Vagina (tissue), 2 donors: ENCODE results near the gene ITPR1. TPM values are rescaled to one million over a fixed set of nuclear protein-coding genes. Genes with fewer than 3 reads are reported as not detected.

Experiments
- DNase-seq, 2 donors: peaks; one replicate each; pipeline ENCODE4 v3.0.0-alpha.2; 2017; ENCODE audit errors: extremely low spot score in 2 of 2
- H3K27ac ChIP-seq: fragments of 200-600 bp; sonication (generic); one replicate; pipeline ENCODE4 v1.5.1; 2019
- H3K27me3 ChIP-seq: fragments of 200-600 bp; sonication (generic); one replicate; pipeline ENCODE4 v1.5.1; 2019
- H3K36me3 ChIP-seq, 2 donors: fragments of 200-600 bp; sonication (generic); one replicate each; pipeline ENCODE4 v1.5.1; 2017 to 2019
- H3K4me1 ChIP-seq: fragments of 200-600 bp; sonication (generic); one replicate; pipeline ENCODE4 v1.5.1; 2019
- H3K4me3 ChIP-seq, 2 donors: fragments of 200-600 bp; sonication (generic); 1 replicate in 1 of 2; 2 replicates in 1 of 2; pipeline ENCODE4 v1.5.1; 2016 to 2019
- H3K9me3 ChIP-seq: fragments of 200-600 bp; sonication (generic); one replicate; pipeline ENCODE4 v1.5.1; 2019
- POLR2A ChIP-seq, 2 donors: fragments of 450-650 bp; IDR thresholded peaks; one replicate each; pipeline ENCODE4 v1.6.1; 2017; ENCODE audit warnings: antibody characterized with exemption in 2 of 2, mild to moderate bottlenecking in 2 of 2, moderate library complexity in 2 of 2
- POLR2AphosphoS5 ChIP-seq, 2 donors: sonication (generic); formaldehyde crosslinking; IDR thresholded peaks; one replicate each; pipeline ENCODE4 v1.9.0; 2017; ENCODE audit warnings: antibody characterized with exemption in 2 of 2, mild to moderate bottlenecking in 2 of 2, low read depth in 1 of 2; ENCODE audit not compliant: insufficient read depth in 1 of 2
- intact Hi-C: fragments of 100-400 bp; cut with DNase I; formaldehyde crosslinking; loops from one replicate; pipeline ENCODE4 v1.15.1; 2023
- total RNA-seq: library from RNA; depleted of rRNA; stranded (reverse); fragments of >200 nt; gene quantifications from one replicate; pipeline ENCODE4 v1.2.3, GENCODE V29; 2016
- TF ChIP-seq, protein P1 (sequence below), 3 experiments: fragments of 450-650 bp in 2 of 3; fragments of 200-600 bp in 1 of 3; sonication (generic) in 1 of 3; IDR thresholded peaks; one replicate each; pipeline ENCODE4 v1.5.1; 2017 to 2019; ENCODE audit warnings: antibody characterized with exemption in 3 of 3, mild to moderate bottlenecking in 2 of 3, moderate library complexity in 2 of 3

The ITPR1 gene
- total RNA-seq, 1 donor from 2014 or later, result 108 TPM

DNA sequence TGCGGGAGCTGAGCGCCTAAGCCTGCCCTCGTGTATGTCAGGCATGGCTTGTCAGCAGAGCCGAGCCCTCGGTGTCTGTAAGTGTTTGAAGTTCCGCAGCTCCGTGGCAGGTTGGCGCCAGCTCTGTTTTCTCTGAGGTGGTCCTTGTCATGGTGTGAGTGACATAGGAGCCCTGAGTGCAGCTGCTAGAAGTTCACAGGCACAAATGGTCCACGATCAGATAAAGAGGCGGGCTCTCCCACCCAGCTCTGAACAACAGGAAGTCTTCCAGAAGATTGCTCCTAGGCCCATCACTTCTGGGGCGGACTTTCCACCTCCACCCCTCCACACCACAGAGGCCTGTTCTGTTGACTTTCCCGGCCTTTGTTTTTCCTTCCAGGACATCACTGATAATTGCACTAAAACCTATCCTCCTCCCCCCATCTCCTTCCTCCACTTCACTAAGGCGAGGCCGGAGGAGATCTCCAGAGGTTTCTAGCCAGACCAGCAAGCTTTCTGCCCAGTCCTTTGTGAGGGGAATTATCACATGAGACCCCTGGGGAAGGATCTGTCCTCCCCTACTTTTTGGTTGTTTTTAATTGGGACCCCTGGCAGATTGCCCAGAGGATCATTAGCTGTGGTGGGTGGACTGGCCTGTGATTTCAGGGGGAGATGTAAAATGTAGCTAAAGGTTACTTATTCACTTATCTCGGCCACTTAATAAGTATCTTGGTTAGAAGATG is 19.9 kb downstream of the ITPR1 start:
- Histone ChIP-seq H3K9me3 (no peaks in the 10 kb centered on the region), H3K4me3 (no peak overlapping the region), H3K36me3 (no peaks in the 10 kb centered on the region), H3K27me3 (no peaks in the 10 kb centered on the region), H3K4me1 (peaks cover 4% of the 10 kb centered on the region), H3K27ac (no peak overlapping the region)
- TF ChIP-seq, protein P1, sequence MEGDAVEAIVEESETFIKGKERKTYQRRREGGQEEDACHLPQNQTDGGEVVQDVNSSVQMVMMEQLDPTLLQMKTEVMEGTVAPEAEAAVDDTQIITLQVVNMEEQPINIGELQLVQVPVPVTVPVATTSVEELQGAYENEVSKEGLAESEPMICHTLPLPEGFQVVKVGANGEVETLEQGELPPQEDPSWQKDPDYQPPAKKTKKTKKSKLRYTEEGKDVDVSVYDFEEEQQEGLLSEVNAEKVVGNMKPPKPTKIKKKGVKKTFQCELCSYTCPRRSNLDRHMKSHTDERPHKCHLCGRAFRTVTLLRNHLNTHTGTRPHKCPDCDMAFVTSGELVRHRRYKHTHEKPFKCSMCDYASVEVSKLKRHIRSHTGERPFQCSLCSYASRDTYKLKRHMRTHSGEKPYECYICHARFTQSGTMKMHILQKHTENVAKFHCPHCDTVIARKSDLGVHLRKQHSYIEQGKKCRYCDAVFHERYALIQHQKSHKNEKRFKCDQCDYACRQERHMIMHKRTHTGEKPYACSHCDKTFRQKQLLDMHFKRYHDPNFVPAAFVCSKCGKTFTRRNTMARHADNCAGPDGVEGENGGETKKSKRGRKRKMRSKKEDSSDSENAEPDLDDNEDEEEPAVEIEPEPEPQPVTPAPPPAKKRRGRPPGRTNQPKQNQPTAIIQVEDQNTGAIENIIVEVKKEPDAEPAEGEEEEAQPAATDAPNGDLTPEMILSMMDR (IDR thresholded peaks at IDR 0.05), result no peak
- no peak for TF ChIP-seq POLR2A (IDR thresholded peaks at IDR 0.05)
- TF ChIP-seq POLR2AphosphoS5 (IDR thresholded peaks at IDR 0.05; ENCODE audit: insufficient read depth in 1 of 2, low read depth in 1 of 2), result no peak
- intact Hi-C loops, result no loop called here
- no peak for DNase-seq

DNA sequence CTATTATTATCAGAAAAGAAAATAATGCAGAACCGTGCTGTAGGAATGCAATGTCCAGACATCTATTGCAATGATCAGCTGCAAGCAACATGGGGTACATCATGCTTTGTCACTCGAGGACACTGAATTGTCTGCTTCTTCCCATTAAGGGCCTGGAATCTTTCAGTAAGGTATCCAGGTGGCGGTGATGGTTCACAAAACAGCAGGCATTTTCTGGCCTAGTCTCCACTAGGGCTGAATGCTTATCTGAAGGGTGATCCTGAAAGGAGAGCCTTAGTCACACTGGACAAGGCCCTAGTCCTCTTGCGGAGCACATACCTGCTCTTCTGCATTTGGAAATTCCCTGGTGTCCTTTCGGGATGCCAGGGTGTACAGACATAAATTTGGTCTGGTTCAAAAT is 21.2 kb downstream of the ITPR1 start:
- Histone ChIP-seq H3K27ac (no peak overlapping the region), H3K4me1 (peaks cover 4% of the 10 kb centered on the region), H3K36me3 (no peaks in the 10 kb centered on the region), H3K4me3 (no peak overlapping the region), H3K27me3 (no peaks in the 10 kb centered on the region), H3K9me3 (no peaks in the 10 kb centered on the region)
- no peak for TF ChIP-seq POLR2A (IDR thresholded peaks at IDR 0.05)
- TF ChIP-seq, protein P1 (IDR thresholded peaks at IDR 0.05), result no peak
- TF ChIP-seq POLR2AphosphoS5 (IDR thresholded peaks at IDR 0.05; ENCODE audit: insufficient read depth in 1 of 2, low read depth in 1 of 2), result no peak
- DNase-seq, result no peak
- intact Hi-C loops, result no loop called here

DNA sequence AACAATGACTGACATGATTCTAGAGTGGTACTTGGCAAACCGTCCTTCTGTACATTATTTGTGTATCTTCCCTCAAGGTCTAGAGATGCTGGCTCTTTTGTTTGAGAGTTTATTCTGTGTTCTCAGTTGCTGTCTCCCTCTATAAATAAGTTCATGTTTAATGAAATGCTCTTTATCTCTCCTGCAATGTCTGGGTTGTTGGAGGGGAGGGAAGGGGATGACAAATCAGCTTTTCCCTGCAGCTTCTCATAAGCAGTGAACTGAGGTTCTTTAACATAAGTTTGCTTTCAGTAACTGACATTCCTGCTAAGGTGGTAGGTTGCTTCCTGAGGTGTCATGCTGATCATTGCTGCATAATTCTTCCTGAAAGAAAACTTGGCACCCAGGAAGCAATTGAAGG is 21.8 kb downstream of the ITPR1 start:
- H3K27me3 ChIP-seq, result no peaks in the 10 kb centered on the region
- H3K4me3 ChIP-seq, result no peak overlapping the region
- H3K9me3 ChIP-seq, result no peaks in the 10 kb centered on the region
- TF ChIP-seq POLR2AphosphoS5 (IDR thresholded peaks at IDR 0.05; ENCODE audit: insufficient read depth in 1 of 2, low read depth in 1 of 2), result no peak
- TF ChIP-seq POLR2A (IDR thresholded peaks at IDR 0.05), result no peak
- TF ChIP-seq, protein P1 (IDR thresholded peaks at IDR 0.05), result no peak
- no peaks in the 10 kb centered on the region for H3K36me3 ChIP-seq
- no peak for DNase-seq
- no peak overlapping the region for H3K27ac ChIP-seq
- peaks cover 4% of the 10 kb centered on the region for H3K4me1 ChIP-seq
- intact Hi-C loops, result no loop called here

DNA sequence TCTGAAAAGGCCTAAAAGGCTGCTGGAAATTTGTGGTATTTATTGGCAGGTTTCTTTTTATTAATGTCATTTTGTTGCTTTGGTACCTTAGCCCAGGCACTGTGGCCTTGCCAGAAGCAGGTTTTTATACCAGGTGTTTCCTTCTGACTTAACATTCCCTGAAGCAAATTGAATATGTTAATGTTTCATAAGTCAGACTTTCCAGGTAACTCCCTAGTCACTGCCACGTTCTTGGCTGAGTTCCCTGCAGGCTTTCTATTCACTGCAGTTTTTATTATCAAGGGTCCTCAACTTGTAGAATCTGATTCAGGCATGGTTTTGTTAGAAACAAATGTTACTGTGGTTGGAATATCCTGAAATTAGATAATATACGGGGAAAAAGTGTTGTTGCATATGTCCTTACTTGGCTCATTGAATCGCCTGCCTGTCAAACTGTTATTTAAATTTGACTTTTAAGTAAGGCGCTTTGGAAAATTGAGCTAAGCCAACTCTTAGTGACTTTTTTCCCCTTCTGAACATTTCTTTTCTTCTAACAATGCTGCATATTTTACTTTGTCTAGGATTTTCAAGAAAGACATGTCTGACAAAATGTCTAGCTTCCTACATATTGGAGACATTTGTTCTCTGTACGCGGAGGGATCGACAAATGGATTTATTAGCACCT is 22.9 kb downstream of the ITPR1 start:
- no peaks in the 10 kb centered on the region for H3K9me3 ChIP-seq
- H3K4me3 ChIP-seq, result no peak overlapping the region
- no peak for TF ChIP-seq POLR2A (IDR thresholded peaks at IDR 0.05)
- TF ChIP-seq POLR2AphosphoS5 (IDR thresholded peaks at IDR 0.05; ENCODE audit: insufficient read depth in 1 of 2, low read depth in 1 of 2), result no peak
- TF ChIP-seq, protein P1 (IDR thresholded peaks at IDR 0.05), result no peak
- peaks cover 4% of the 10 kb centered on the region for H3K4me1 ChIP-seq
- intact Hi-C loops, result no loop called here
- no peaks in the 10 kb centered on the region for H3K36me3 ChIP-seq
- DNase-seq, result no peak
- H3K27me3 ChIP-seq, result no peaks in the 10 kb centered on the region
- H3K27ac ChIP-seq, result no peak overlapping the region

DNA sequence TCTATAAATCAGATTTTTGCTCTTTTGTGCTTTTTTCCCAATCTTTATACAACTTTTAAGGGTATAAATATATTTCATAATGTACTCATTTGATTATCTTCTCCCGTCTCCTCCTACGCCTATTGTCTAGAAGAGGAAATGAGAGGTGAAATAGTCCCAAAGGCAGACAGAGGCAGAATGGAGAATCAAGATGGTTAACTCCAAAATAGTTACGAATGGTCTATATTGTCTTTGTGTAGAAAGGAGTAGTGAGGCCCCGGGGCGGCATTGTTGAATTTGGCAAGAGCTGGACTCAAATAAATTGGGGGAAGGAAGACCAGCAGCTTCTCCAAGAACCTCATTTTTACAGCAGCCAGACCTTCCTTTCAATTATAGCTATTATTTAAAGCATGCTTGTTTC is 23.9 kb downstream of the ITPR1 start:
- H3K4me1 ChIP-seq, result peaks cover 4% of the 10 kb centered on the region
- no peaks in the 10 kb centered on the region for H3K36me3 ChIP-seq
- no peaks in the 10 kb centered on the region for H3K27me3 ChIP-seq
- no peak for DNase-seq
- no peaks in the 10 kb centered on the region for H3K9me3 ChIP-seq
- H3K4me3 ChIP-seq, result no peak overlapping the region
- H3K27ac ChIP-seq, result no peak overlapping the region
- TF ChIP-seq POLR2A (IDR thresholded peaks at IDR 0.05) (no peak), POLR2AphosphoS5 (IDR thresholded peaks at IDR 0.05; ENCODE audit: insufficient read depth in 1 of 2, low read depth in 1 of 2) (no peak)
- TF ChIP-seq, protein P1 (IDR thresholded peaks at IDR 0.05), result no peak
- intact Hi-C loops, result no loop called here
